Measurements from ENCODE around the gene TAF1C. TPM values are rescaled to one million over a fixed set of nuclear protein-coding genes. Genes with fewer than 3 reads are reported as not detected.

The TAF1C gene, protein sequence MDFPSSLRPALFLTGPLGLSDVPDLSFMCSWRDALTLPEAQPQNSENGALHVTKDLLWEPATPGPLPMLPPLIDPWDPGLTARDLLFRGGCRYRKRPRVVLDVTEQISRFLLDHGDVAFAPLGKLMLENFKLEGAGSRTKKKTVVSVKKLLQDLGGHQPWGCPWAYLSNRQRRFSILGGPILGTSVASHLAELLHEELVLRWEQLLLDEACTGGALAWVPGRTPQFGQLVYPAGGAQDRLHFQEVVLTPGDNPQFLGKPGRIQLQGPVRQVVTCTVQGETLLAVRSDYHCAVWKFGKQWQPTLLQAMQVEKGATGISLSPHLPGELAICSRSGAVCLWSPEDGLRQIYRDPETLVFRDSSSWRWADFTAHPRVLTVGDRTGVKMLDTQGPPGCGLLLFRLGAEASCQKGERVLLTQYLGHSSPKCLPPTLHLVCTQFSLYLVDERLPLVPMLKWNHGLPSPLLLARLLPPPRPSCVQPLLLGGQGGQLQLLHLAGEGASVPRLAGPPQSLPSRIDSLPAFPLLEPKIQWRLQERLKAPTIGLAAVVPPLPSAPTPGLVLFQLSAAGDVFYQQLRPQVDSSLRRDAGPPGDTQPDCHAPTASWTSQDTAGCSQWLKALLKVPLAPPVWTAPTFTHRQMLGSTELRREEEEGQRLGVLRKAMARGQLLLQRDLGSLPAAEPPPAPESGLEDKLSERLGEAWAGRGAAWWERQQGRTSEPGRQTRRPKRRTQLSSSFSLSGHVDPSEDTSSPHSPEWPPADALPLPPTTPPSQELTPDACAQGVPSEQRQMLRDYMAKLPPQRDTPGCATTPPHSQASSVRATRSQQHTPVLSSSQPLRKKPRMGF
- 100 to 1,000 TPM in 2 of 6 donors, 10 to 100 TPM in 4; 23.2 to 227 (median 65.0) TPM for total RNA-seq

DNA sequence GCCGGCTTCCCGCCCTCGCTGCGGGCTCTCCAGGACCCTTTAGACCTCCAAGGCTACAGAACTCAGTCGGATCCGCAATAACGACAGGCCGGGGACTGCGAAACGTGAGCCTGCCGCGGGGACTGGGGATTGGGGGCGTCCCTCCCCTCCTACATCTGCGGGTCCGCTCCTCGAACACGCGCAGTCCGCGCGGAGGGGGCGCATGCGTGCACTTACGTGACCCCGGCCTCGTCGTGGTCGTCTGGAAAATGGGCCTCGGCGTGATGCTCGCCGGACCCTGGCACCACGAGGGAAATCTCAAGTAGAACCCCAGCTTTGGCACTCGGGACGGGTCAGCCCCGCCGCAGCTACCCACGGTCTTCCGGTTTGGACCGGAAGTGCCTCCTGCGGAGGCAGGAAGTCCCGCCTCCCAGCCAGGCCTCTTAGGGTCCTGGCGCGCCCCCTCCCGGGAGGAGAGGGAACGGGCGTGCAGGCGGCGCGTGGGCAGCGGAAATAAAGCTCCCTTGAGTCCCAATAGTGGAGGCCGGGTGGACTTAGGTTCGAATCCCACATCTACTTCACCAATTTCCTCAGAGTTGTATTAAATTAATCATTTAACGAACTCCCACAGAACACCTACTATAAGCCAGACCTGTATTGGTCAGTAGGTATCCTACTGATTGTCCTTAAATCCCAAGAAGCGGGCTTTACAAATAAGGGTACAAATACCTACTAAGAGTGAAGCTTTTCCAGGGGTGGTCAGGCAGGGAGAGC is at the start of gene TAF1C:
TSS of gene TAF1C (minus strand) at position 373 of the 753 bp plus-strand sequence. CDS start 2,069 bp downstream, outside the sequence.
- H3K27ac ChIP-seq: peak within 1 kb of the TSS; percentile 70 to 89 (median 86)
- WGBS, 2 donors: 2 to 3% methylated on average over 35 to 49 of the region's 55 CpGs
- H3K4me3 ChIP-seq: peak within 1 kb of the TSS; percentile 75 to 96 (median 90)
- H3K36me3 ChIP-seq: peaks cover 10 to 28% (median 21%) of the 10 kb centered on the region in 4 donors
- no peaks in the 10 kb centered on the region for H3K9me3 ChIP-seq
- TF ChIP-seq, protein P1, sequence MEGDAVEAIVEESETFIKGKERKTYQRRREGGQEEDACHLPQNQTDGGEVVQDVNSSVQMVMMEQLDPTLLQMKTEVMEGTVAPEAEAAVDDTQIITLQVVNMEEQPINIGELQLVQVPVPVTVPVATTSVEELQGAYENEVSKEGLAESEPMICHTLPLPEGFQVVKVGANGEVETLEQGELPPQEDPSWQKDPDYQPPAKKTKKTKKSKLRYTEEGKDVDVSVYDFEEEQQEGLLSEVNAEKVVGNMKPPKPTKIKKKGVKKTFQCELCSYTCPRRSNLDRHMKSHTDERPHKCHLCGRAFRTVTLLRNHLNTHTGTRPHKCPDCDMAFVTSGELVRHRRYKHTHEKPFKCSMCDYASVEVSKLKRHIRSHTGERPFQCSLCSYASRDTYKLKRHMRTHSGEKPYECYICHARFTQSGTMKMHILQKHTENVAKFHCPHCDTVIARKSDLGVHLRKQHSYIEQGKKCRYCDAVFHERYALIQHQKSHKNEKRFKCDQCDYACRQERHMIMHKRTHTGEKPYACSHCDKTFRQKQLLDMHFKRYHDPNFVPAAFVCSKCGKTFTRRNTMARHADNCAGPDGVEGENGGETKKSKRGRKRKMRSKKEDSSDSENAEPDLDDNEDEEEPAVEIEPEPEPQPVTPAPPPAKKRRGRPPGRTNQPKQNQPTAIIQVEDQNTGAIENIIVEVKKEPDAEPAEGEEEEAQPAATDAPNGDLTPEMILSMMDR (IDR thresholded peaks at IDR 0.05): peak; percentile 91 to 98 (median 96)
- peak in 1 of 4 donors; percentile 35 for TF ChIP-seq EP300 (IDR thresholded peaks at IDR 0.05)
- peak in 2 of 4 donors; percentile 26 to 72 for TF ChIP-seq POLR2A (IDR thresholded peaks at IDR 0.05)
- TF ChIP-seq POLR2AphosphoS5 (IDR thresholded peaks at IDR 0.05): peak; percentile 62 to 85
- no peaks in the 10 kb centered on the region for H3K27me3 ChIP-seq
- peaks cover 15 to 40% (median 30%) of the 10 kb centered on the region in 4 donors for H3K4me1 ChIP-seq
- ATAC-seq (ENCODE audit: low FRiP score in 2 of 2) (peak; percentile 94 to 98), DNase-seq (peak; percentile 95 to 98)

DNA sequence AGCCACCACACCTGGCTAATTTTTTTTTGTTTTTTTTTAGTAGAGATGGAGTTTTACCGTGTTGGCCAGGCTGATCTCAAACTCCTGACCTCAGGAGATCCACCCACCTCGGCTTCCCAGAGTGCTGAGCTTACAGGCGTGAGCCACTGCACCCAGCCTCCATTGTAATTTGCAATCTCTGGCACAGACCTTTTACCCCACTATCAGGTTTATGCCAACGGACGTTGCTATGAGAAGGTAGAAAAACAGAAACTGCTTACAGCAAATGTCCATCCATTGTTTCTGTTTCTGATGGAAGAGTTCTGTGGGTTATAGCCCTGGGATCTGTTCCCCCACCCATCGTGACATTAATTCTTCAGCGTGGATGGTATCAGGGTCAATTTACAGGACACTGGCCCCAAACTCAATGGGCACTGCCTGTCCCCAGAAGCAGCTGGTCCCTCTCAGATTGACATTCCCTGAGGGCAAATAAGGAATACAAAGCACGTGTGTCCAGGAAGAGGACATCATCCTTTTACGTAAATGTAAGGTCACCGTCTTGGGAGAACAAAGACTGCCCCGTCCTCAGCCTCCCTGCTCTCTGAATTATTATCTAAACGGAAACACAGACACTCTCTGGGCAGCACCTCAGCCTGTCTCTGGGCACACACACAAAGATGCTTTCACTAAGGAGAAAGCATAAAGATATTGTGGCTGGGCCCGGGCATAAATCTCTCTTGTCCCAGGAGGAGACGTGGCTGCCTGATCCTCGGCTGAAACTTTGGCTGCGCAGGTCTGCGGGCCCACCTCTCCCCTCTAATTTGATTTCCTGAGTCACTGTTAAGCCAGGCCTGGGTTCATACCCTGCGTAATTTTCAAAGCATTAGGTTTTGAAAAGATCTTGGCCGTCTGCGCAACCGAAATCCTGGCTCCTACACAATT is 47.7 kb upstream of the TAF1C start:
- peaks cover 0 to 18% (median 4%) of the 10 kb centered on the region in 4 donors for H3K4me1 ChIP-seq
- ATAC-seq (ENCODE audit: low FRiP score in 2 of 2): no peak
- no peak overlapping the region for H3K27ac ChIP-seq
- TF ChIP-seq POLR2A (IDR thresholded peaks at IDR 0.05) (no peak), POLR2AphosphoS5 (IDR thresholded peaks at IDR 0.05) (peak in 1 of 2 donors; percentile 12)
- H3K27me3 ChIP-seq: no peaks in the 10 kb centered on the region
- no peak for DNase-seq
- WGBS, 2 donors: 60 to 67% methylated on average over 19 to 21 of the region's 21 CpGs
- H3K36me3 ChIP-seq: no peaks in the 10 kb centered on the region
- no peak overlapping the region for H3K4me3 ChIP-seq
- no peaks in the 10 kb centered on the region for H3K9me3 ChIP-seq

DNA sequence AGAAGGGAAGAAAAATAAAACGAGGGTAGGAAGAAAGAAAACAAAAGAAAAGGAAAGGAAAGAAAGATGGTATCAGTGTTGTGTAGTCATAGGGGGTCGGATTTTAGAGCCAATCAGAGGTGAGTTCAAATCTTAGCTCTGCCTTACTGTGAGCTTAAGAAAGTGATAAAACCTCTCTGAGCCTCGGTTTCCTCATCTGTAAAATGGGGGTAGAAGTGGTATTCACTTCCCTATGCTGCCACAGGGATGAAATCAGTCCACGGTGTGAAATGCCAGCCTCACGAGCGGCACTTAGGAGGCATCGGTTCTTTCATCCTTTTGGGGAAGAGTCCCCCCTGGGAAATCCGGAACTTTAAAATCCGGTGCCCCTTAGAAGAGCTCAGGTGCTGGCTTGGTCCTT is 46.9 kb upstream of the TAF1C start:
- 78 to 80% methylated on average over 9 of the region's 9 CpGs for WGBS, 2 donors
- ATAC-seq (ENCODE audit: low FRiP score in 2 of 2) (no peak), DNase-seq (no peak)
- Histone ChIP-seq H3K27ac (no peak overlapping the region), H3K36me3 (no peaks in the 10 kb centered on the region), H3K27me3 (no peaks in the 10 kb centered on the region), H3K4me3 (no peak overlapping the region), H3K4me1 (peaks cover 0 to 10% (median 0%) of the 10 kb centered on the region in 4 donors), H3K9me3 (no peaks in the 10 kb centered on the region)
- no peak for TF ChIP-seq POLR2AphosphoS5 (IDR thresholded peaks at IDR 0.05)
- TF ChIP-seq EP300 (IDR thresholded peaks at IDR 0.05): no peak
- TF ChIP-seq, protein P1 (IDR thresholded peaks at IDR 0.05): no peak
- TF ChIP-seq POLR2A (IDR thresholded peaks at IDR 0.05): no peak

DNA sequence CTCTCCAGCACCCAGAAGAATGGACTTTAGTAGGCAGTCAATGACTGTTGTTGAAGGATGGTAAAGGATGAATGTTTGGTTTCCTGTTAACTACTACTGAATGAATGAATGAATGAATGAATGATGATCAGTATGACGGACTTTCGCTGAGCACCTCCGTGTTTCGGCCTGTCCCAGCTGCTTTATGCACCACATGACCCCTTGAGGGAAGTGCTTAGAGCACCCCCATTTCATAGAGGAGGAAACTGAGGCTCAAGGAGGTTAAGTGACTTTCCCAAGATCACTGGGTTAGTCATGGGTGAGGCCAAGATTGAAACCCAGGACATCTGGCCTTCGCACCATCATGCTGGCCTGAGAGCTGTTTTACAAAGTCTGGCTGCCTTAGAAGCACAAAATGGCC is 46.1 kb upstream of the TAF1C start:
- no peaks in the 10 kb centered on the region for H3K36me3 ChIP-seq
- DNase-seq (no peak), ATAC-seq (ENCODE audit: low FRiP score in 2 of 2) (no peak)
- no peaks in the 10 kb centered on the region for H3K27me3 ChIP-seq
- H3K9me3 ChIP-seq: no peaks in the 10 kb centered on the region
- TF ChIP-seq, protein P1 (IDR thresholded peaks at IDR 0.05): no peak
- H3K4me1 ChIP-seq: peaks cover 0 to 9% (median under 1%) of the 10 kb centered on the region in 4 donors
- H3K27ac ChIP-seq: no peak overlapping the region
- no peak overlapping the region for H3K4me3 ChIP-seq
- 92 to 95% methylated on average over 4 to 5 of the region's 5 CpGs for WGBS, 2 donors
